Lower leg skin (tissue), 3 donors: ENCODE results near the gene C17orf107.

Source experiments
- CTCF ChIP-seq, 3 donors: fragments of 450-650 bp; IDR thresholded peaks; one replicate each; pipeline ENCODE4 v1.5.1; 2016; ENCODE audit warnings: antibody characterized with exemption in 3 of 3, mild to moderate bottlenecking in 3 of 3, moderate library complexity in 2 of 3
- POLR2A ChIP-seq, 2 donors: fragments of 450-650 bp; IDR thresholded peaks; one replicate each; pipeline ENCODE4 v1.6.1; 2016 to 2017; ENCODE audit warnings: antibody characterized with exemption in 2 of 2, mild to moderate bottlenecking in 1 of 2, moderate library complexity in 1 of 2

GRCh38 chr17:4893272-4893671 lies 6.1 kb upstream of the C17orf107 start:
- TF ChIP-seq POLR2A (IDR thresholded peaks at IDR 0.05) (no peak), CTCF (IDR thresholded peaks at IDR 0.05) (no peak)
